H9 (cell line): ENCODE measurements around the gene CATSPER1. TPM values are rescaled to one million over a fixed set of nuclear protein-coding genes. Genes with fewer than 3 reads are reported as not detected.

ENCODE experiments used
- DNase-seq: peaks from one replicate; pipeline ENCODE4 v3.0.0-alpha.2; 2017
- H2AFZ ChIP-seq: one replicate; pipeline ENCODE4 v1.6.1; 2013; ENCODE audit warnings: mild to moderate bottlenecking, low read length, control low read depth, moderate library complexity
- H2AK5ac ChIP-seq: 2 replicates; pipeline ENCODE4 v1.6.1; 2013; ENCODE audit warnings: low read length, control low read depth, mixed read lengths; ENCODE audit not compliant: insufficient read length
- H2BK120ac ChIP-seq: one replicate; pipeline ENCODE4 v1.6.1; 2013; ENCODE audit warnings: low read depth, mild to moderate bottlenecking, low read length, control low read depth, inconsistent platforms; ENCODE audit not compliant: poor library complexity, severe bottlenecking
- H2BK12ac ChIP-seq: 2 replicates; pipeline ENCODE4 v1.6.1; 2013; ENCODE audit warnings: low read length, control low read depth, mixed read lengths, low read depth; ENCODE audit not compliant: insufficient read length
- H2BK15ac ChIP-seq: 2 replicates; pipeline ENCODE4 v1.6.1; 2013; ENCODE audit warnings: low read depth, low read length, control low read depth
- H2BK20ac ChIP-seq: one replicate; pipeline ENCODE4 v1.6.1; 2013; ENCODE audit warnings: low read depth, mild to moderate bottlenecking, low read length, control low read depth, inconsistent platforms; ENCODE audit not compliant: poor library complexity, severe bottlenecking
- H2BK5ac ChIP-seq: 2 replicates; pipeline ENCODE4 v1.6.1; 2013; ENCODE audit warnings: low read length, control low read depth, mixed read lengths; ENCODE audit not compliant: insufficient read length
- H3K14ac ChIP-seq: 2 replicates; pipeline ENCODE4 v1.6.1; 2013; ENCODE audit warnings: low read length, control low read depth; ENCODE audit not compliant: insufficient read depth
- H3K18ac ChIP-seq: 2 replicates; pipeline ENCODE4 v1.6.1; 2013; ENCODE audit warnings: low read depth, mild to moderate bottlenecking, mixed read lengths, low read length, control low read depth; ENCODE audit not compliant: insufficient read length
- H3K23ac ChIP-seq: 2 replicates; pipeline ENCODE4 v1.6.1; 2013; ENCODE audit warnings: low read length, control low read depth, mixed read lengths, low read depth; ENCODE audit not compliant: insufficient read length
- H3K23me2 ChIP-seq: 2 replicates; pipeline ENCODE4 v1.6.1; 2013; ENCODE audit warnings: low read depth, mild to moderate bottlenecking, mixed read lengths, low read length, control low read depth; ENCODE audit not compliant: insufficient read length, poor library complexity, severe bottlenecking
- H3K27ac ChIP-seq: 2 replicates; pipeline ENCODE4 v1.5.1; 2013; ENCODE audit warnings: low read length, control low read depth, mixed read lengths, low read depth; ENCODE audit not compliant: insufficient read length
- H3K27me3 ChIP-seq: 2 replicates; pipeline ENCODE4 v1.6.1; 2013; ENCODE audit warnings: low read length, control low read depth, inconsistent platforms; ENCODE audit not compliant: insufficient read depth
- H3K4ac ChIP-seq: 2 replicates; pipeline ENCODE4 v1.6.1; 2013; ENCODE audit warnings: low read depth, mild to moderate bottlenecking, control low read depth, inconsistent platforms, low read length, moderate library complexity
- H3K4me1 ChIP-seq: 2 replicates; pipeline ENCODE4 v1.6.1; 2013; ENCODE audit warnings: low read length, control low read depth, inconsistent platforms; ENCODE audit not compliant: insufficient read depth
- H3K4me2 ChIP-seq: 2 replicates; pipeline ENCODE4 v1.6.1; 2013; ENCODE audit warnings: low read length, control low read depth, mixed read lengths; ENCODE audit not compliant: insufficient read length, insufficient read depth
- H3K56ac ChIP-seq: 2 replicates; pipeline ENCODE4 v1.6.1; 2013; ENCODE audit warnings: low read depth, mild to moderate bottlenecking, mixed read lengths, low read length, control low read depth; ENCODE audit not compliant: insufficient read length
- H3K79me1 ChIP-seq: 2 replicates; pipeline ENCODE4 v1.6.1; 2013; ENCODE audit warnings: low read depth, mild to moderate bottlenecking, moderate library complexity, low read length, control low read depth, inconsistent platforms; ENCODE audit not compliant: insufficient read depth, poor library complexity, severe bottlenecking
- H3K79me2 ChIP-seq: 2 replicates; pipeline ENCODE4 v1.6.1; 2013; ENCODE audit warnings: low read length, control low read depth, inconsistent platforms; ENCODE audit not compliant: insufficient read depth
- H3K9ac ChIP-seq: 2 replicates; pipeline ENCODE4 v1.6.1; 2013; ENCODE audit warnings: low read length, control low read depth, mixed read lengths; ENCODE audit not compliant: insufficient read length; ENCODE audit errors: extremely low read depth
- H3K9me3 ChIP-seq: one replicate; pipeline ENCODE4 v1.6.1; 2013; ENCODE audit warnings: low read depth, low read length, inconsistent platforms; ENCODE audit not compliant: control insufficient read depth
- H3T11ph ChIP-seq: one replicate; pipeline ENCODE4 v1.6.1; 2013; ENCODE audit warnings: mild to moderate bottlenecking, low read length, control low read depth, inconsistent platforms
- H4K20me1 ChIP-seq: one replicate; pipeline ENCODE4 v1.6.1; 2013; ENCODE audit not compliant: control insufficient read depth, insufficient read length, insufficient read depth
- H4K5ac ChIP-seq: 2 replicates; pipeline ENCODE4 v1.6.1; 2013; ENCODE audit warnings: low read depth, mild to moderate bottlenecking, mixed read lengths, low read length, control low read depth; ENCODE audit not compliant: insufficient read length
- H4K8ac ChIP-seq: replicated peaks from 2 replicates; pipeline ENCODE4 v1.6.1; 2013; ENCODE audit warnings: low read length, control low read depth, mixed read lengths, low read depth; ENCODE audit not compliant: insufficient read length
- H4K91ac ChIP-seq: 2 replicates; pipeline ENCODE4 v1.6.1; 2013; ENCODE audit warnings: low read depth, mild to moderate bottlenecking, moderate library complexity, mixed read lengths, low read length, control low read depth; ENCODE audit not compliant: insufficient read length
- H3K27ac Mint-ChIP-seq, 3 experiments: 2 replicates in 2 of 3; 3 replicates in 1 of 3; pipeline ENCODE4 v1.8.0; 2020 to 2021; ENCODE audit warnings: mixed read lengths in 3 of 3, mild to moderate bottlenecking in 1 of 3, moderate library complexity in 1 of 3
- H3K27me3 Mint-ChIP-seq: 2 replicates; pipeline ENCODE4 v1.8.0; 2021; ENCODE audit warnings: low read depth, mild to moderate bottlenecking, moderate library complexity, mixed read lengths
- H3K36me3 Mint-ChIP-seq, 3 experiments: 2 replicates in 2 of 3; 3 replicates in 1 of 3; pipeline ENCODE4 v1.8.0; 2020 to 2021; ENCODE audit warnings: low read depth in 3 of 3, mixed read lengths in 3 of 3; ENCODE audit not compliant: insufficient read depth in 1 of 3
- H3K4me1 Mint-ChIP-seq, 2 experiments: 2 replicates each; pipeline ENCODE4 v1.8.0; 2020; ENCODE audit warnings: mixed read lengths in 2 of 2
- H3K4me3 Mint-ChIP-seq, 2 experiments: 2 replicates in 1 of 2; 3 replicates in 1 of 2; pipeline ENCODE4 v1.8.0; 2020 to 2021; ENCODE audit warnings: mild to moderate bottlenecking in 2 of 2, mixed read lengths in 2 of 2, moderate library complexity in 1 of 2
- H3K9me3 Mint-ChIP-seq, 2 experiments: 2 replicates in 1 of 2; 3 replicates in 1 of 2; pipeline ENCODE4 v1.8.0; 2020; ENCODE audit warnings: mild to moderate bottlenecking in 2 of 2, mixed read lengths in 2 of 2, moderate library complexity in 1 of 2
- CTCF ChIP-seq: fragments of 200-600 bp; sonication (generic); conservative IDR thresholded peaks from 3 replicates; pipeline ENCODE4 v1.8.0; 2021; ENCODE audit warnings: antibody characterized with exemption, mild to moderate bottlenecking
- WGBS: extraction: QIAGEN DNeasy Blood & Tissue Kit; methylation state at CpG from one replicate; pipeline ENCODE4 v1.1.7; 2013; ENCODE audit warnings: missing lambda C conversion rate, low lambda C conversion rate, mixed read lengths; ENCODE audit not compliant: insufficient read length; ENCODE audit errors: extremely low coverage; 5-methylcytosine and 5-hydroxymethylcytosine counted together
- total RNA-seq: library from RNA; stranded (reverse); gene quantifications from 2 replicates; pipeline ENCODE4 v1.2.1, GENCODE V29; 2021

CATSPER1 gene
- total RNA-seq, 1 experiment from 2014 or later = not detected

- Histone ChIP-seq H3K14ac (no peak overlapping the region; the same call in 1 of the 2 replicates), H3K56ac (no peak overlapping the region), H2AFZ (no peak overlapping the region), H4K5ac (no peak overlapping the region), H3K18ac (no peak overlapping the region), H4K8ac (no peak overlapping the region), H3K27ac (no peak overlapping the region), H3K27me3 (no peaks in the 10 kb centered on the region), H2AK5ac (no peak overlapping the region), H3K4me2 (no peak overlapping the region), H3T11ph (no peak overlapping the region), H3K23ac (no peak overlapping the region), H2BK15ac (no peak overlapping the region), H4K91ac (no peak overlapping the region), H2BK120ac (no peak overlapping the region), H2BK12ac (no peak overlapping the region), H4K20me1 (no peaks in the 10 kb centered on the region), H2BK20ac (no peak overlapping the region), H3K9ac (no peak overlapping the region), H3K9me3 (no peaks in the 10 kb centered on the region), H3K79me2 (no peaks in the 10 kb centered on the region), H3K4me1 (no peaks in the 10 kb centered on the region), H3K79me1 (no peaks in the 10 kb centered on the region), H2BK5ac (no peak overlapping the region), H3K23me2 (no peaks in the 10 kb centered on the region), H3K4ac (no peak overlapping the region)
- TF ChIP-seq CTCF = no peak
- Mint-ChIP-seq H3K4me1 (no peaks in the 10 kb centered on the region), H3K27ac (no peak overlapping the region), H3K27me3 (no peaks in the 10 kb centered on the region; the same call in 1 of the 2 replicates), H3K36me3 (peaks cover 9 to 21% (median 20%) of the 10 kb centered on the region in 3 experiments; a peak in 6 of 7 replicates), H3K4me3 (no peak overlapping the region), H3K9me3 (no peaks in the 10 kb centered on the region)
- WGBS = no CpG with 5 or more reads among the region's 16 CpGs
- no peak for DNase-seq
These were observed 44.1 kb downstream of the CATSPER1 start for GRCh38 chr11:65981972-65982823.
